Mucosa of descending colon (tissue), 3 donors: Measurements from ENCODE around the gene ABLIM3. TPM values are rescaled to one million over a fixed set of nuclear protein-coding genes. Genes with fewer than 3 reads are reported as not detected.

Experiments
- ATAC-seq: fragments of 200-7000 bp; cut with Tn5 transposase; one replicate; pipeline ENCODE4 v1.9.1; 2020; ENCODE audit warnings: mild to moderate bottlenecking, moderate library complexity
- DNase-seq, 3 donors: peaks; one replicate each; pipeline ENCODE4 v3.0.0-alpha.2; 2020
- H3K36me3 ChIP-seq: fragments of 200-600 bp; one replicate; pipeline ENCODE4 v1.8.0; 2021; ENCODE audit warnings: low read depth, mild to moderate bottlenecking
- H3K4me1 ChIP-seq: fragments of 200-600 bp; one replicate; pipeline ENCODE4 v1.8.0; 2021; ENCODE audit warnings: low read depth, mild to moderate bottlenecking
- H3K4me3 ChIP-seq: fragments of 200-600 bp; one replicate; pipeline ENCODE4 v1.8.0; 2021; ENCODE audit warnings: mild to moderate bottlenecking
- H3K9me3 ChIP-seq: fragments of 200-600 bp; one replicate; pipeline ENCODE4 v1.8.0; 2021; ENCODE audit warnings: mild to moderate bottlenecking
- CTCF ChIP-seq: fragments of 200-600 bp; IDR thresholded peaks from one replicate; pipeline ENCODE4 v1.8.0; 2022; ENCODE audit warnings: antibody characterized with exemption, mild to moderate bottlenecking
- intact Hi-C, 2 donors: fragments of 100-400 bp; cut with DNase I in 1 of 2; cut with micrococcal nuclease in 1 of 2; formaldehyde crosslinking; loops; one replicate each; pipeline versions ENCODE4 v1.11.0 to v1.11.1; 2022; cut with DNase I, micrococcal nuclease
- total RNA-seq, 3 donors: library from RNA; stranded (reverse); fragmentation: NEBNext Ultra II Directional in 2 of 3; extraction: Animal tissue kit (Norgen Biotek cat#: 25700) in 2 of 3; gene quantifications; one replicate each; pipeline versions ENCODE4 v1.2.1 to v1.2.4, GENCODE V29; 2021 to 2023
- donor health status: DM: no; HTN: no; CAD: no; lungs with moderate emphysema.
- donor health status: DM: no; HTN: no; CAD: no.
- donor health status: DM: no; HTN: yes; CAD: no.

ABLIM3 gene
- total RNA-seq, 3 donors from 2014 or later = 4.1 to 12.4 (median 7.4) TPM

- Histone ChIP-seq H3K9me3 (no peaks in the 10 kb centered on the region), H3K4me1 (no peaks in the 10 kb centered on the region), H3K36me3 (no peaks in the 10 kb centered on the region), H3K4me3 (no peak overlapping the region)
- DNase-seq = peak in 2 of 3 donors; percentile 19 to 34
- intact Hi-C loops = no loop called here
- peak; percentile 50 for ATAC-seq
- TF ChIP-seq CTCF = no peak
Measured at GRCh38 chr5:149205625-149206523, 64.6 kb downstream of the ABLIM3 start.

- Histone ChIP-seq H3K4me1 (no peaks in the 10 kb centered on the region), H3K9me3 (no peaks in the 10 kb centered on the region), H3K36me3 (no peaks in the 10 kb centered on the region), H3K4me3 (no peak overlapping the region)
- ATAC-seq (no peak), DNase-seq (no peak)
- no peak for TF ChIP-seq CTCF
- intact Hi-C loops = no loop called here
Measured at GRCh38 chr5:149206524-149207141, 65.3 kb downstream of the ABLIM3 start.

DNA sequence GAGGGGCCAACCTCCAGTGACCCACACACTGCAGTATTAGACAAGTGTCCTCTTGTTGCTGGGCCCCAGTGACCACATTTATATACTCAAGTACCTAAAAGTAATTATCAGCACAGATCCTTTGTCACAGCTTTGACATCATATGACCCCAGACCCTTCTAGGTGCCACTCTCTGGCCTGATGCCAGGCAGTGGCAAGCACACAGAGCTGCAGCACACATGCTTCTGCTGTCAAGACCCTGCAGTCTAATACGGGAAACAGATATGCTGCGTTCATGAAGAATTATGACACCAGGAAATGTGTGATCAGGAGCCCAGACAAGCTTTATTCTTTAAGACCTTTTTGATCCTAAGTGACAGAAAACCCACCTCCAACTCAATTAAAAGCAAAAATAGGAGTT, 66.5 kb downstream of the ABLIM3 start:
- intact Hi-C loops = no loop called here
- no peak overlapping the region for H3K4me3 ChIP-seq
- H3K9me3 ChIP-seq = no peaks in the 10 kb centered on the region
- H3K4me1 ChIP-seq = no peaks in the 10 kb centered on the region
- TF ChIP-seq CTCF = no peak
- no peaks in the 10 kb centered on the region for H3K36me3 ChIP-seq
- ATAC-seq (no peak), DNase-seq (no peak)

- Histone ChIP-seq H3K36me3 (no peaks in the 10 kb centered on the region), H3K4me1 (no peaks in the 10 kb centered on the region), H3K4me3 (no peak overlapping the region), H3K9me3 (no peaks in the 10 kb centered on the region)
- TF ChIP-seq CTCF = no peak
- DNase-seq (no peak), ATAC-seq (no peak)
- intact Hi-C loops = no loop called here
Measured at GRCh38 chr5:149210225-149210624, 68.9 kb downstream of the ABLIM3 start.

GRCh38 chr5:149210968-149211490, 69.7 kb downstream of the ABLIM3 start:
- intact Hi-C loops = no loop called here
- Histone ChIP-seq H3K4me1 (no peaks in the 10 kb centered on the region), H3K4me3 (no peak overlapping the region), H3K9me3 (no peaks in the 10 kb centered on the region), H3K36me3 (no peaks in the 10 kb centered on the region)
- no peak for TF ChIP-seq CTCF
- ATAC-seq (no peak), DNase-seq (no peak)
